Measurements from ENCODE around the gene ENC1.

DNA sequence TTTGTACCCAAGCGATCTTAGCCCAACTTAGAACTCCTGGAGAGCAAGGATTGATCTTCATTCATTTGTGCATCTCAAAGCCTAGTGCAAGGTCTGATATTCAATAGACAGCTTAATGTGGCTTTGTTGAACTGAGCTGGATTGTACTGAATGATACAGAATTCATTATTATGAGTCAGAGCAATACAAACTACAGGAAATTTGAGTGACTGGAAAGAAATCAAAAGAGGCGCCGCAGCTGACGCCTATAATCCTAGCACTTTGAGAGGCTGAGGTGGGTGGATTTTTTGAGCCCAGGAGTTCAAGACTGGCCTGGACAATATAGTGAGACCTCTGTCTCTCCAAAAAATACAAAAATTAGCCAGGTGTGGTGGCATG is 58.6 kb downstream of the ENC1 start:
- TF ChIP-seq CTCF (IDR thresholded peaks at IDR 0.05; ENCODE audit: borderline replicate concordance, extremely low read depth, low read length, poor library complexity, severe bottlenecking) (no peak), EZH2 (IDR thresholded peaks at IDR 0.05; ENCODE audit: borderline replicate concordance, low read depth, low read length, severe bottlenecking) (no peak)

Measured in DND-41 (cell line).